Subcutaneous preadipocyte (primary cell): ENCODE results near the gene RGS1. TPM values are rescaled to one million over a fixed set of nuclear protein-coding genes. Genes with fewer than 3 reads are reported as not detected.

ENCODE experiments used
- total RNA-seq: library from RNA; depleted of rRNA; stranded (reverse); fragments of >200 nt; gene quantifications from 2 replicates; pipeline ENCODE4 v1.2.3, GENCODE V29; 2012

The RGS1 gene, protein sequence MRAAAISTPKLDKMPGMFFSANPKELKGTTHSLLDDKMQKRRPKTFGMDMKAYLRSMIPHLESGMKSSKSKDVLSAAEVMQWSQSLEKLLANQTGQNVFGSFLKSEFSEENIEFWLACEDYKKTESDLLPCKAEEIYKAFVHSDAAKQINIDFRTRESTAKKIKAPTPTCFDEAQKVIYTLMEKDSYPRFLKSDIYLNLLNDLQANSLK
- total RNA-seq, result not detected in 2 replicates

DNA sequence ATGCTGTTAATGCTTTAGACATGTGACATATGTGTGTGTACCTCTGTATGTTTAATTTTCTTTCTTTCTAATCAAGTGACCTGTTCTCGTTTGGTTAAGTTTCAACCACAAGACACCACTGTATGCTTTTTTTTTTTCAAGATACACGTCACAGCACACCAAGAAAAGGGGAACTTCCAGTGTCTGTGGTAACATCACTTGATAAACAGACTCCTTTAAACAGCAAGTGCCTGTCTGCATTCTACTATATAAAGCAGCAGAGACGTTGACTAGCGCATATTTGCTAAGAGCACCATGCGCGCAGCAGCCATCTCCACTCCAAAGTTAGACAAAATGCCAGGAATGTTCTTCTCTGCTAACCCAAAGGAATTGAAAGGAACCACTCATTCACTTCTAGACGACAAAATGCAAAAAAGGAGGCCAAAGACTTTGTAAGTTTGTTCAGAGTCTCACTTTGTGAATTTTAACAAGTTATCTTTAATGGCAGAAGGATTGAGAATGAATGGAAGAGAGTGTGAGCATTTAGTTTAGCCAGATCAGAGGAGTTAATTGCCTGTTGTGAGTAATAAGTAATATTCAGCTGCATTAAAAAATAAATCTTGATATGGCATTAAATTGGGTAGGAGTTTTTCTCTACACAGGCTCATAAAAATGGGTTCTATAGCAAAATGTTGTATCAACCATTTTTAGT lies at the start of gene RGS1:
Gene RGS1, plus strand, starts transcription at position 275 of the 691 bp plus-strand sequence. Its CDS starts 20 bp downstream, at position 295.

Other genes starting within 250 kb of the RGS1 start
- under 0.01 TPM in 1 of 2 replicates, not detected in the other for gene RGS13, start 60.4 kb downstream of the RGS1 start, total RNA-seq
- 9.9 and 17.0 TPM in 2 replicates for gene RGS2, start 233.3 kb downstream of the RGS1 start, total RNA-seq